Activated CD8-positive, alpha-beta memory T cell treated with anti-CD3 and anti-CD28 coated beads, Interleukin-2, amount 10 ng/mL, durations not matched to agents 7 days and 5 days (primary cell): ENCODE measurements around the gene GGA1. TPM values are rescaled to one million over a fixed set of nuclear protein-coding genes. Genes with fewer than 3 reads are reported as not detected.
"Not testable (repeated sequence)": the region's sequence is repeated elsewhere in the genome, so short reads cannot be mapped to it uniquely, and the experiment has no call there.

Source experiments
- ATAC-seq: fragments of 150-1000 bp; cut with Tn5 transposase; one replicate; pipeline ENCODE4 v1.10.0; 2021; ENCODE audit warnings: moderate library complexity
- CTCF ChIA-PET: fragments of 350-600 bp; sonication (Branson Sonifier 250); formaldehyde crosslinking; loops from one replicate; lab custom pipeline; 2021; ENCODE audit warnings: antibody characterized with exemption; lab: Charles Lee
- DNase-seq: peaks from one replicate; pipeline ENCODE4 v3.0.0-alpha.2; 2020
- H3K27ac Mint-ChIP-seq: one replicate; pipeline ENCODE4 v1.8.0; 2021; ENCODE audit warnings: mild to moderate bottlenecking, mixed read lengths
- H3K27me3 Mint-ChIP-seq: one replicate; pipeline ENCODE4 v1.8.0; 2021; ENCODE audit warnings: mixed read lengths
- H3K36me3 Mint-ChIP-seq: one replicate; pipeline ENCODE4 v1.8.0; 2021; ENCODE audit warnings: mild to moderate bottlenecking, mixed read lengths
- H3K4me1 Mint-ChIP-seq: one replicate; pipeline ENCODE4 v1.8.0; 2021; ENCODE audit warnings: mixed read lengths
- H3K4me3 Mint-ChIP-seq: one replicate; pipeline ENCODE4 v1.8.0; 2021; ENCODE audit warnings: mild to moderate bottlenecking, moderate library complexity, mixed read lengths
- H3K9me3 Mint-ChIP-seq: one replicate; pipeline ENCODE4 v1.8.0; 2022; ENCODE audit warnings: low read depth, mixed read lengths
- total RNA-seq, 2 experiments: library from RNA; stranded (reverse); gene quantifications; one replicate each; pipeline ENCODE4 v1.2.3, GENCODE V29; 2021

GGA1 gene
- total RNA-seq, 2 experiments from 2014 or later, result 76.9 to 85.9 TPM

- Mint-ChIP-seq H3K4me3 (no peak overlapping the region), H3K4me1 (peaks cover 15% of the 10 kb centered on the region), H3K9me3 (no peaks in the 10 kb centered on the region), H3K27ac (no peak overlapping the region), H3K27me3 (peaks cover 32% of the 10 kb centered on the region), H3K36me3 (no peaks in the 10 kb centered on the region)
- no peak for DNase-seq
- CTCF ChIA-PET, result interaction anchor here (1.1 to 3.2 kb wide), 3 partner anchors 10 to 44 kb away, joined by 3 to 16 read pairs (median 11); no protein-coding TSS in a partner anchor
- ATAC-seq, result no peak
These were observed 26.1 kb upstream of the GGA1 start for GRCh38 chr22:37582526-37582925.

GRCh38 chr22:37588546-37589215, 20.0 kb upstream of the GGA1 start:
- no peak for DNase-seq
- H3K36me3 Mint-ChIP-seq, result no peaks in the 10 kb centered on the region
- no peak overlapping the region for H3K27ac Mint-ChIP-seq
- H3K27me3 Mint-ChIP-seq, result peaks cover 20% of the 10 kb centered on the region
- H3K4me3 Mint-ChIP-seq, result no peak overlapping the region
- CTCF ChIA-PET, result interaction anchor here (0.9 to 10.0 kb wide), 5 partner anchors 12 to 47 kb away, joined by 3 to 169 read pairs (median 22); partner anchors contain the start of gene GGA1
- peaks cover 15% of the 10 kb centered on the region for H3K4me1 Mint-ChIP-seq
- H3K9me3 Mint-ChIP-seq, result no peaks in the 10 kb centered on the region
- no peak for ATAC-seq

- H3K27me3 Mint-ChIP-seq, result peaks cover 15% of the 10 kb centered on the region
- no peaks in the 10 kb centered on the region for H3K36me3 Mint-ChIP-seq
- H3K4me3 Mint-ChIP-seq, result no peak overlapping the region
- peaks cover 15% of the 10 kb centered on the region for H3K4me1 Mint-ChIP-seq
- ATAC-seq (no peak), DNase-seq (no peak)
- no peak overlapping the region for H3K27ac Mint-ChIP-seq
- CTCF ChIA-PET, result interaction anchor here (0.7 to 10.0 kb wide), 5 partner anchors 11 to 47 kb away, joined by 3 to 169 read pairs (median 22); partner anchors contain the start of gene GGA1
- no peaks in the 10 kb centered on the region for H3K9me3 Mint-ChIP-seq
These were observed 19.0 kb upstream of the GGA1 start for GRCh38 chr22:37589636-37590035.

- H3K4me1 Mint-ChIP-seq, result peaks cover 15% of the 10 kb centered on the region
- CTCF ChIA-PET, result interaction anchor here (0.9 to 10.0 kb wide), 6 partner anchors 12 to 75 kb away, joined by 3 to 169 read pairs (median 34); partner anchors contain the start of gene GGA1
- not testable (repeated sequence) for H3K36me3 Mint-ChIP-seq, H3K4me3 Mint-ChIP-seq, ATAC-seq, H3K27me3 Mint-ChIP-seq, DNase-seq, H3K27ac Mint-ChIP-seq, H3K9me3 Mint-ChIP-seq
These were observed 17.6 kb upstream of the GGA1 start for GRCh38 chr22:37591081-37591480.

GRCh38 chr22:37591823-37592404, 16.7 kb upstream of the GGA1 start:
- no peak for DNase-seq
- peaks cover 15% of the 10 kb centered on the region for H3K4me1 Mint-ChIP-seq
- peaks cover 7% of the 10 kb centered on the region for H3K27me3 Mint-ChIP-seq
- CTCF ChIA-PET, result interaction anchor here (0.6 to 10.0 kb wide), 36 partner anchors 8 to 309 kb away, joined by 3 to 169 read pairs (median 6); partner anchors contain the start of genes CYTH4, GGA1, LGALS1 and LGALS2
- no peaks in the 10 kb centered on the region for H3K36me3 Mint-ChIP-seq
- H3K4me3 Mint-ChIP-seq, result peak overlapping the region; percentile 66
- ATAC-seq, result no peak
- no peaks in the 10 kb centered on the region for H3K9me3 Mint-ChIP-seq
- peak overlapping the region; percentile 79 for H3K27ac Mint-ChIP-seq

GRCh38 chr22:37594237-37594636, 14.4 kb upstream of the GGA1 start:
- no peaks in the 10 kb centered on the region for H3K27me3 Mint-ChIP-seq
- ATAC-seq (no peak), DNase-seq (no peak)
- CTCF ChIA-PET, result interaction anchor here (1.2 to 10.0 kb wide), 6 partner anchors 10 to 52 kb away, joined by 3 to 169 read pairs (median 10); partner anchors contain the start of gene GGA1
- no peaks in the 10 kb centered on the region for H3K9me3 Mint-ChIP-seq
- peaks cover 15% of the 10 kb centered on the region for H3K4me1 Mint-ChIP-seq
- no peak overlapping the region for H3K27ac Mint-ChIP-seq
- no peaks in the 10 kb centered on the region for H3K36me3 Mint-ChIP-seq
- no peak overlapping the region for H3K4me3 Mint-ChIP-seq

- Mint-ChIP-seq H3K27me3 (peaks cover 15% of the 10 kb centered on the region), H3K36me3 (no peaks in the 10 kb centered on the region), H3K4me1 (peaks cover 7% of the 10 kb centered on the region), H3K27ac (no peak overlapping the region), H3K4me3 (no peak overlapping the region), H3K9me3 (no peaks in the 10 kb centered on the region)
- no peak for DNase-seq
- no peak for ATAC-seq
- CTCF ChIA-PET, result interaction anchor here (0.7 to 2.2 kb wide), 5 partner anchors 9 to 61 kb away, joined by 3 to 10 read pairs (median 5); partner anchors contain the start of genes GGA1 and LGALS2
These were observed 9.5 kb upstream of the GGA1 start for GRCh38 chr22:37599153-37599552.

- H3K36me3 Mint-ChIP-seq, result no peaks in the 10 kb centered on the region
- peaks cover 15% of the 10 kb centered on the region for H3K27me3 Mint-ChIP-seq
- no peak overlapping the region for H3K4me3 Mint-ChIP-seq
- CTCF ChIA-PET, result interaction anchor here (1.2 to 5.5 kb wide), 5 partner anchors 9 to 128 kb away, joined by 3 to 45 read pairs (median 3); no protein-coding TSS in a partner anchor
- peaks cover 23% of the 10 kb centered on the region for H3K4me1 Mint-ChIP-seq
- ATAC-seq (no peak), DNase-seq (no peak)
- H3K27ac Mint-ChIP-seq, result no peak overlapping the region
- no peaks in the 10 kb centered on the region for H3K9me3 Mint-ChIP-seq
These were observed 7.5 kb upstream of the GGA1 start for GRCh38 chr22:37601203-37601539.

GRCh38 chr22:37601540-37602442, 6.8 kb upstream of the GGA1 start:
- CTCF ChIA-PET, result interaction anchor here (1.1 to 5.5 kb wide), 5 partner anchors 10 to 129 kb away, joined by 3 to 45 read pairs (median 5); partner anchors contain the start of gene LGALS1
- no peaks in the 10 kb centered on the region for H3K36me3 Mint-ChIP-seq
- H3K9me3 Mint-ChIP-seq, result no peaks in the 10 kb centered on the region
- H3K27me3 Mint-ChIP-seq, result peaks cover 15% of the 10 kb centered on the region
- H3K4me1 Mint-ChIP-seq, result peaks cover 23% of the 10 kb centered on the region
- DNase-seq (no peak), ATAC-seq (no peak)
- H3K4me3 Mint-ChIP-seq, result no peak overlapping the region
- no peak overlapping the region for H3K27ac Mint-ChIP-seq

GRCh38 chr22:37602546-37603277, 5.9 kb upstream of the GGA1 start:
- not testable (repeated sequence) for ATAC-seq, H3K9me3 Mint-ChIP-seq, H3K27ac Mint-ChIP-seq, H3K36me3 Mint-ChIP-seq, DNase-seq, H3K4me3 Mint-ChIP-seq
- peaks cover 32% of the 10 kb centered on the region for H3K4me1 Mint-ChIP-seq
- peaks cover 15% of the 10 kb centered on the region for H3K27me3 Mint-ChIP-seq
- CTCF ChIA-PET, result interaction anchor here (1.1 to 5.5 kb wide), 7 partner anchors 8 to 130 kb away, joined by 3 to 45 read pairs (median 5); partner anchors contain the start of gene LGALS1

GRCh38 chr22:37604074-37604473, 4.6 kb upstream of the GGA1 start:
- Mint-ChIP-seq H3K27me3 (peaks cover 15% of the 10 kb centered on the region), H3K9me3 (no peaks in the 10 kb centered on the region), H3K4me3 (no peak overlapping the region), H3K4me1 (peaks cover 38% of the 10 kb centered on the region), H3K27ac (no peak overlapping the region), H3K36me3 (no peaks in the 10 kb centered on the region)
- DNase-seq, result no peak
- no peak for ATAC-seq
- CTCF ChIA-PET, result interaction anchor here (0.5 to 7.0 kb wide), 12 partner anchors 10 to 336 kb away, joined by 3 to 156 read pairs (median 3); no protein-coding TSS in a partner anchor

- CTCF ChIA-PET, result interaction anchor here (0.7 to 7.0 kb wide), 11 partner anchors 13 to 749 kb away, joined by 3 to 156 read pairs (median 5); no protein-coding TSS in a partner anchor
- no peak overlapping the region for H3K4me3 Mint-ChIP-seq
These were observed 3.8 kb upstream of the GGA1 start for GRCh38 chr22:37604875-37605274.

More at GRCh38 chr22:37604875-37605274, 3.8 kb upstream of the GGA1 start:
- Mint-ChIP-seq H3K27ac (peak overlapping the region; percentile 79), H3K36me3 (no peaks in the 10 kb centered on the region), H3K27me3 (peaks cover 15% of the 10 kb centered on the region), H3K9me3 (no peaks in the 10 kb centered on the region), H3K4me1 (peaks cover 44% of the 10 kb centered on the region)
- ATAC-seq, result peak; percentile 12
- DNase-seq, result peak; percentile 79
